ENCODE results near the gene CTSS.

DNA sequence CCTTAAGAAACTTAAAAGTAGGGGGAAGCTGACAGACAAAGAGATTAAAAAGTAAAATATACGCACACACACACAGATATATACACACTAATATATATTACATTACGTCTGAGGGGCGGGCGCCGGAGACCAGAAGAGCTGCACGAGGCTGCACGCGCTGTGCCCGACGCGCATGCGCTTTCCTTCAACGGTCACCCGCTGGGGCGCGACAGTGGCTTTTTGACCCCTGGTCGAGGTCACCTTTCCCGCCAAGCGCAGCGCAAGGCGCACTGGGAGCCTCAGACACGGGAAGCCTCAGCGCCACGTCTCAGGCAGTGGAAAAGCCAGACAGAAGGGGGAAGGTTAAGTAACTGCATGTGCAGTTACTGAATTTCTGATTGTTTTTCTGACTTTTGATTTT is 44.9 kb downstream of the CTSS start, which contains the start of gene HORMAD1:
- TF ChIP-seq, protein P1, sequence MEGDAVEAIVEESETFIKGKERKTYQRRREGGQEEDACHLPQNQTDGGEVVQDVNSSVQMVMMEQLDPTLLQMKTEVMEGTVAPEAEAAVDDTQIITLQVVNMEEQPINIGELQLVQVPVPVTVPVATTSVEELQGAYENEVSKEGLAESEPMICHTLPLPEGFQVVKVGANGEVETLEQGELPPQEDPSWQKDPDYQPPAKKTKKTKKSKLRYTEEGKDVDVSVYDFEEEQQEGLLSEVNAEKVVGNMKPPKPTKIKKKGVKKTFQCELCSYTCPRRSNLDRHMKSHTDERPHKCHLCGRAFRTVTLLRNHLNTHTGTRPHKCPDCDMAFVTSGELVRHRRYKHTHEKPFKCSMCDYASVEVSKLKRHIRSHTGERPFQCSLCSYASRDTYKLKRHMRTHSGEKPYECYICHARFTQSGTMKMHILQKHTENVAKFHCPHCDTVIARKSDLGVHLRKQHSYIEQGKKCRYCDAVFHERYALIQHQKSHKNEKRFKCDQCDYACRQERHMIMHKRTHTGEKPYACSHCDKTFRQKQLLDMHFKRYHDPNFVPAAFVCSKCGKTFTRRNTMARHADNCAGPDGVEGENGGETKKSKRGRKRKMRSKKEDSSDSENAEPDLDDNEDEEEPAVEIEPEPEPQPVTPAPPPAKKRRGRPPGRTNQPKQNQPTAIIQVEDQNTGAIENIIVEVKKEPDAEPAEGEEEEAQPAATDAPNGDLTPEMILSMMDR (IDR thresholded peaks at IDR 0.05), result no peak
- TF ChIP-seq POLR2A (IDR thresholded peaks at IDR 0.05) (no peak), EP300 (IDR thresholded peaks at IDR 0.05; ENCODE audit: low read depth) (no peak), POLR2AphosphoS5 (IDR thresholded peaks at IDR 0.05) (no peak)
